GM23248 (cell line): Measurements from ENCODE around the gene KRT13.

ENCODE experiments used
- EZH2 ChIP-seq: fragments of 200-600 bp; sonication (generic); IDR thresholded peaks from 2 replicates; pipeline ENCODE4 v1.6.1; 2018; ENCODE audit warnings: antibody characterized with exemption, mild to moderate bottlenecking; ENCODE audit not compliant: insufficient read depth, poor library complexity, severe bottlenecking
- EZH2phosphoT487 ChIP-seq: fragments of 200-600 bp; sonication (generic); IDR thresholded peaks from 2 replicates; pipeline ENCODE4 v1.6.1; 2018; ENCODE audit warnings: antibody characterized with exemption, moderate library complexity, mild to moderate bottlenecking, low read depth; ENCODE audit not compliant: insufficient read depth

DNA sequence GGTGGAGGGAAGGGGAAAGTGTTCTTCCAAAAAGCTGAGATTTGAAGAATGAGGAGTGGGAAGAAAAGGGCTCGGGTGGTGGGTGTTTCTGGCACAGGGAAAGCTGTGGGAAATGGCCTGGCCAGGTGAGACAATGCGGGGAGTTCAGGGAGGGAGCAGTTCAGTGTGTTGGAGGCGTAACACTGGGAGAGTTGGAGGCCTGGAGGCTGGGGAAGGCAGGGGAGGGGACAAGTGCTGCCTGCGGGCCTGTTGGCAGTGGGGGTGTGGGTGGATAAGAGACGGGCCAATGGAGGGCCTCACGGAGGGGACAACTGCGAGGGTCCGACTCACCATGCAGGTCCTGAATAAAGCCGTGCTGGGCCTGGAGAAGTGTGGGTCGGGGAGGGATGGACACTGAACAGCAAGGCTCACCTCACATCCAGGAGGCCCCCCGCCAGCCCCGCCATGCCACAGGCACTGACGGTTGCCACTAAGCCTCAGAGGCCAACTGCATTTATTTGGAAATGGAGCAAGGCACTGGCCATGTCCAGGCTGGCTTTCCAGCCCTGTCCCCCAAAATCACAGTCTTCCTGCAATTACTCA lies 40.5 kb upstream of the KRT13 start:
- no peak for TF ChIP-seq EZH2phosphoT487
- no peak for TF ChIP-seq EZH2
